Uterus (tissue), 4 donors: ENCODE measurements around the gene LDAH. TPM values are rescaled to one million over a fixed set of nuclear protein-coding genes. Genes with fewer than 3 reads are reported as not detected.

ENCODE experiments used
- DNase-seq, 2 donors: peaks; one replicate each; pipeline ENCODE4 v3.0.0-alpha.2; 2019 to 2020
- H3K27ac ChIP-seq, 2 donors: fragments of 200-600 bp; sonication (generic); 1 replicate in 1 of 2; 2 replicates in 1 of 2; pipeline ENCODE4 v1.5.1; 2016 to 2018
- H3K27me3 ChIP-seq, 2 donors: fragments of 200-600 bp; sonication (generic); one replicate each; pipeline ENCODE4 v1.5.1; 2018 to 2019; ENCODE audit warnings: control low read depth in 1 of 2
- H3K36me3 ChIP-seq, 2 donors: fragments of 200-600 bp; sonication (generic); one replicate each; pipeline ENCODE4 v1.5.1; 2019; ENCODE audit warnings: control low read depth in 1 of 2
- H3K4me1 ChIP-seq, 2 donors: fragments of 200-600 bp; sonication (generic); one replicate each; pipeline ENCODE4 v1.5.1; 2018 to 2019; ENCODE audit warnings: control low read depth in 1 of 2
- H3K4me3 ChIP-seq, 2 donors: fragments of 200-600 bp; sonication (generic); 1 replicate in 1 of 2; 2 replicates in 1 of 2; pipeline ENCODE4 v1.5.1; 2018 to 2019; ENCODE audit warnings: mild to moderate bottlenecking in 1 of 2
- H3K9me3 ChIP-seq, 2 donors: fragments of 200-600 bp; sonication (generic); one replicate each; pipeline ENCODE4 v1.5.1; 2019; ENCODE audit warnings: control low read depth in 1 of 2
- CTCF ChIP-seq, 4 experiments: fragments of 200-600 bp in 2 of 4; fragments of 450-650 bp in 2 of 4; sonication (generic) in 2 of 4; IDR thresholded peaks; one replicate each; pipeline ENCODE4 v1.5.1; 2016 to 2019; ENCODE audit warnings: antibody characterized with exemption in 4 of 4, mild to moderate bottlenecking in 2 of 4, moderate library complexity in 1 of 4
- POLR2A ChIP-seq, 2 donors: fragments of 450-650 bp; IDR thresholded peaks; one replicate each; pipeline ENCODE4 v1.6.1; 2016; ENCODE audit warnings: antibody characterized with exemption in 2 of 2, mild to moderate bottlenecking in 1 of 2, moderate library complexity in 1 of 2
- intact Hi-C: fragments of 100-400 bp; cut with DNase I; formaldehyde crosslinking; loops from one replicate; pipeline ENCODE4 v1.15.1; 2023; ENCODE audit warnings: low total_unique reads
- total RNA-seq, 4 donors: library from RNA; depleted of rRNA in 3 of 4; stranded (reverse); fragments of >200 nt in 3 of 4; gene quantifications; one replicate each; pipeline versions ENCODE4 v1.1.0 to v1.2.4, GENCODE V29; 2014 to 2023
- donor health status: DM: yes; HTN: yes; CAD: no.

LDAH gene
- total RNA-seq, 4 donors from 2014 or later: 9.7 to 62.4 (median 19.9) TPM

GRCh38 chr2:20852139-20852538, 29.2 kb upstream of the LDAH start:
- DNase-seq: no peak
- no peaks in the 10 kb centered on the region for H3K9me3 ChIP-seq
- H3K4me1 ChIP-seq: no peaks in the 10 kb centered on the region
- H3K27me3 ChIP-seq: no peaks in the 10 kb centered on the region
- no peak overlapping the region for H3K27ac ChIP-seq
- no peaks in the 10 kb centered on the region for H3K36me3 ChIP-seq
- intact Hi-C loops: no loop called here
- H3K4me3 ChIP-seq: no peak overlapping the region
- TF ChIP-seq POLR2A (IDR thresholded peaks at IDR 0.05) (no peak), CTCF (IDR thresholded peaks at IDR 0.05) (no peak)

GRCh38 chr2:20844246-20844645, 21.3 kb upstream of the LDAH start:
- no peaks in the 10 kb centered on the region for H3K27me3 ChIP-seq
- no peak overlapping the region for H3K4me3 ChIP-seq
- H3K36me3 ChIP-seq: no peaks in the 10 kb centered on the region
- TF ChIP-seq POLR2A (IDR thresholded peaks at IDR 0.05) (no peak), CTCF (IDR thresholded peaks at IDR 0.05) (no peak)
- no peak for DNase-seq
- intact Hi-C loops: no loop called here
- H3K27ac ChIP-seq: no peak overlapping the region
- no peaks in the 10 kb centered on the region for H3K4me1 ChIP-seq
- H3K9me3 ChIP-seq: no peaks in the 10 kb centered on the region

GRCh38 chr2:20839052-20839451, 16.2 kb upstream of the LDAH start:
- Histone ChIP-seq H3K4me3 (no peak overlapping the region), H3K27me3 (no peaks in the 10 kb centered on the region), H3K36me3 (no peaks in the 10 kb centered on the region), H3K9me3 (no peaks in the 10 kb centered on the region), H3K27ac (no peak overlapping the region), H3K4me1 (no peaks in the 10 kb centered on the region)
- no peak for TF ChIP-seq CTCF (IDR thresholded peaks at IDR 0.05)
- TF ChIP-seq POLR2A (IDR thresholded peaks at IDR 0.05): no peak
- intact Hi-C loops: no loop called here
- no peak for DNase-seq

- intact Hi-C loops: no loop called here
- no peak overlapping the region for H3K4me3 ChIP-seq
- no peak overlapping the region for H3K27ac ChIP-seq
- TF ChIP-seq CTCF (IDR thresholded peaks at IDR 0.05) (no peak), POLR2A (IDR thresholded peaks at IDR 0.05) (no peak)
- no peaks in the 10 kb centered on the region for H3K4me1 ChIP-seq
- H3K27me3 ChIP-seq: no peaks in the 10 kb centered on the region
- no peaks in the 10 kb centered on the region for H3K9me3 ChIP-seq
- H3K36me3 ChIP-seq: no peaks in the 10 kb centered on the region
- DNase-seq: no peak
Observed at GRCh38 chr2:20838016-20838415, 15.1 kb upstream of the LDAH start.

- Histone ChIP-seq H3K4me3 (no peak overlapping the region), H3K27ac (no peak overlapping the region), H3K9me3 (no peaks in the 10 kb centered on the region), H3K36me3 (no peaks in the 10 kb centered on the region), H3K27me3 (no peaks in the 10 kb centered on the region), H3K4me1 (no peaks in the 10 kb centered on the region)
- intact Hi-C loops: no loop called here
- no peak for TF ChIP-seq POLR2A (IDR thresholded peaks at IDR 0.05)
- TF ChIP-seq CTCF (IDR thresholded peaks at IDR 0.05): no peak
- DNase-seq: no peak
Observed at GRCh38 chr2:20836521-20836920, 13.6 kb upstream of the LDAH start.
